ENCODE measurements around the gene RTCB. TPM values are rescaled to one million over a fixed set of nuclear protein-coding genes. Genes with fewer than 3 reads are reported as not detected.
"Not testable (repeated sequence)": the region's sequence is repeated elsewhere in the genome, so short reads cannot be mapped to it uniquely, and the experiment has no call there.

RTCB gene
- total and polyA plus RNA-seq, 4 donors = 48.7 to 71.9 (median 53.6) TPM

DNA sequence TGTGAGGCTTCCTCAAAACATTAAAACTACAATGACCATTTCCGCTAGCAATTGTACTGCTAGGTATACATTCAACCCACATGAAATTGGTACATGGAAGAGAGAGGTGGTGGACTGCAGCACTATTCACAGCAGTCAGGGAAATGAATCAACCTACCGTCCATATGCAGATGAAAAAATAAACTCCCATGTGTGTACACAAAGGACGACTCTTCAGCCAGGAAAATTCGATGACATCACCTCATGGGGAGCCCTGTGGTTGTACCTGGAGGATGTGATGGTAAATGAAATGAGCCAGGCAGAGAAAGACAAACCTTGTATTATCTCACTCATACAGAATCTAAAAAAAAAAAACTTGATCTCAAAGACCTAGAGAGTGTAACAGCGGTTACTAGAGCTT, 31.1 kb downstream of the RTCB start:
- Histone ChIP-seq H3K27me3 (ENCODE audit: control insufficient read depth in 1 of 2, insufficient read depth in 2 of 2, low read length in 1 of 2) (no peaks in the 10 kb centered on the region), H3K9me3 (ENCODE audit: control insufficient read depth, low read length) (no peaks in the 10 kb centered on the region), H3K27ac (ENCODE audit: low read depth in 1 of 2, low read length in 2 of 2) (no peak overlapping the region), H3K4me1 (ENCODE audit: control insufficient read depth in 1 of 2, insufficient read depth in 2 of 2, low read length in 2 of 2) (no peaks in the 10 kb centered on the region), H3K36me3 (ENCODE audit: control insufficient read depth in 1 of 2, insufficient read depth in 2 of 2, low read length in 1 of 2) (peaks cover 0 to 6% of the 10 kb centered on the region in 2 donors), H3K4me3 (ENCODE audit: low read length in 2 of 2) (no peak overlapping the region)
- no peak for ATAC-seq (ENCODE audit: low FRiP score)
- DNase-seq = no peak
- 60 to 63% methylated on average over 5 of the region's 5 CpGs for WGBS, 2 donors
- intact Hi-C loops (cut with DNase I) = no loop called here

DNA sequence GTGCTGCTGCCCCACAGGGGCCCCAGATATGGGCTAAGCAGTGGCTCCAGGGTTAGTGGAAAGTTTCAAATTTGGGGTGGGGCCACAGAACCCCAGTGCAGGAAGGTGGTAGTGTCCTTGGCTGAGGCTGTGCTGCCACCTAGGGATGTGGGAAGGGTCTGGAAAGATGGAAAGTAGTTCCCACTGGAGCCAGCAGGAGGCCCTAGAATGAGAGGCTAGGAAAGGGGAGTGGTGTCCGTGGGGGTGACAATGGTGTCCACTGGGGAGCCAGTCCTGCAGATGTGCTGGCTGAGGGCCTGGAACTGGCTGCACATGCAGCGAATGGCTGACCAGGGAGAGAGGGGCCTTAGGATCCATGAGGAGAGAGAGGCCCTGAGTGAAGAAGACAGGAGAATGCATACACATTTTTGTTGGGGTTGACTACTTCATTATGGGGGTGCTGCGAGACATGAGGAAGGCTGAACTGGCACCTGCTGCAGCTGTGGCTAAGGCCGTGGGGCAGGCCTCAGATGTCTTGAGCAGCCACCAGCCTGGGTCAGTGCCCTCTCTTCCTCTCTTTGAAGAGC, 33.3 kb downstream of the RTCB start:
- 50 to 57% methylated on average over 4 of the region's 4 CpGs for WGBS, 2 donors
- no peaks in the 10 kb centered on the region for H3K4me1 ChIP-seq (ENCODE audit: control insufficient read depth in 1 of 2, insufficient read depth in 2 of 2, low read length in 2 of 2)
- peak; percentile 29 for ATAC-seq (ENCODE audit: low FRiP score)

DNA sequence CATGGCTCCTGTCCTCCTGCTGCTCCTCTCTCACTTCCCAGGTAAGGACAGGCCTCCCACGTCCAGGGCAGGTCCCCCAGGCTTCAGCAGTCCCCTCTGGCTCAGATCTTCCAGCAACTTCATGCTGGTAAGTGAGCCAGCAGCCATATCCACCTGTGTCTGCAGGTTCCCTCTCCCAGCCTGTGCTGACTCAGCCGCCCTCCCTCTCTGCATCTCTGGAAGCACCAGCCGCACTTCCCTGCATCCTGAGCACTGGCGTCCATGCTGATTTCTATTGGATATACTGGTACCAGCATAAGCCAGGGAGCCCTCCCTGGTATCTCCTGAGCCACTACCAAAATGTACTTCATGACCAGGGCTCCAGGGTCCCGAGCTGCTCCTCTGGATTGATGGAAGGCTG, 35.4 kb downstream of the RTCB start:
- intact Hi-C loops (cut with DNase I) = no loop called here
- no peak overlapping the region for H3K27ac ChIP-seq (ENCODE audit: low read depth in 1 of 2, low read length in 2 of 2)
- no peak overlapping the region for H3K4me3 ChIP-seq (ENCODE audit: low read length in 2 of 2)
- no peaks in the 10 kb centered on the region for H3K4me1 ChIP-seq (ENCODE audit: control insufficient read depth in 1 of 2, insufficient read depth in 2 of 2, low read length in 2 of 2)
- no peaks in the 10 kb centered on the region for H3K36me3 ChIP-seq (ENCODE audit: control insufficient read depth in 1 of 2, insufficient read depth in 2 of 2, low read length in 1 of 2)
- 69 to 77% methylated on average over 5 of the region's 5 CpGs for WGBS, 2 donors
- H3K27me3 ChIP-seq (ENCODE audit: control insufficient read depth in 1 of 2, insufficient read depth in 2 of 2, low read length in 1 of 2) = no peaks in the 10 kb centered on the region
- ATAC-seq (ENCODE audit: low FRiP score) (no peak), DNase-seq (no peak)
- no peaks in the 10 kb centered on the region for H3K9me3 ChIP-seq (ENCODE audit: control insufficient read depth, low read length)

More for the DNA sequence above, 33.3 kb downstream of the RTCB start:
- Histone ChIP-seq H3K27me3 (ENCODE audit: control insufficient read depth in 1 of 2, insufficient read depth in 2 of 2, low read length in 1 of 2) (no peaks in the 10 kb centered on the region), H3K27ac (ENCODE audit: low read depth in 1 of 2, low read length in 2 of 2) (no peak overlapping the region), H3K9me3 (ENCODE audit: control insufficient read depth, low read length) (no peaks in the 10 kb centered on the region), H3K4me3 (ENCODE audit: low read length in 2 of 2) (no peak overlapping the region), H3K36me3 (ENCODE audit: control insufficient read depth in 1 of 2, insufficient read depth in 2 of 2, low read length in 1 of 2) (no peaks in the 10 kb centered on the region)
- intact Hi-C loops (cut with DNase I) = no loop called here
- no peak for DNase-seq

DNA sequence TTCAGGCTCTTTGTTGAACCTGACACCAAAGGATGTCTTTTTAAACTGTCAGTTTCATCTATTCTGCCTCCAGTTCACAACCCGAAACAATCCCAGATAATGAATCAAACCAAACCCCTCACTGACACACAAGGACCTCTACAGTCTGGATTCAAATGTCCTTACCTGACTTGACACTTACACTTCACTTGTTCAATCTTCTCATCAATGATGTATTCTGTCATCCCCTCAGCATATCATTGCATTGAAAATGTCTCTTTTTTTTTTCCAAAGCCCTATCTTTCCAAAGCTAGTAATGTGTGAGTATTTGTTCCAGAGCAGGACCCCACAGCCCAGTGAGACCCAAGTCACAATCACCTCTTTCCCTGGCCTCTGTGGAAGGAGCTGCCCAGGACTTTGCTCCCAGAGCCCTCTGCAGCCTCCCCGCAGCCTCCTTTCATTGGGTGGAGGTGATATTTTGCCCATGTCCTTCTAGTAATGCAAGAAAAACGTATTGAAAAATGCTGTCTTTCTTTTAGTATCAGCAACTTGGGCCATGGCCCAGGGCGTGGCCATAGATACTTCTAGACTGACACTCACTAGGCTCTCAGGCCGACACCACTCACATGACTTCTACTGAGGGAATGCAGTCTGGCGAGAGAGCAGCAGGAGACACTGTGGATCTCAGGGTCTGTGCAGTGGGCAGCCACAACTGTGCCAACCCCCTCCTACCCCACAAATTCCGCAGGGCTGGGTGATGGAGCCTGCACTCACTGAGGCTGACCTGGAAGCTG, 36.2 kb downstream of the RTCB start:
- no peak for DNase-seq
- Histone ChIP-seq H3K4me1 (ENCODE audit: control insufficient read depth in 1 of 2, insufficient read depth in 2 of 2, low read length in 2 of 2) (no peaks in the 10 kb centered on the region), H3K27me3 (ENCODE audit: control insufficient read depth in 1 of 2, insufficient read depth in 2 of 2, low read length in 1 of 2) (no peaks in the 10 kb centered on the region), H3K27ac (ENCODE audit: low read depth in 1 of 2, low read length in 2 of 2) (no peak overlapping the region), H3K36me3 (ENCODE audit: control insufficient read depth in 1 of 2, insufficient read depth in 2 of 2, low read length in 1 of 2) (no peaks in the 10 kb centered on the region), H3K9me3 (ENCODE audit: control insufficient read depth, low read length) (no peaks in the 10 kb centered on the region), H3K4me3 (ENCODE audit: low read length in 2 of 2) (no peak overlapping the region)
- ATAC-seq (ENCODE audit: low FRiP score) = no peak
- intact Hi-C loops (cut with DNase I) = no loop called here
- WGBS, 2 donors = 76 to 78% methylated on average over 7 of the region's 7 CpGs

DNA sequence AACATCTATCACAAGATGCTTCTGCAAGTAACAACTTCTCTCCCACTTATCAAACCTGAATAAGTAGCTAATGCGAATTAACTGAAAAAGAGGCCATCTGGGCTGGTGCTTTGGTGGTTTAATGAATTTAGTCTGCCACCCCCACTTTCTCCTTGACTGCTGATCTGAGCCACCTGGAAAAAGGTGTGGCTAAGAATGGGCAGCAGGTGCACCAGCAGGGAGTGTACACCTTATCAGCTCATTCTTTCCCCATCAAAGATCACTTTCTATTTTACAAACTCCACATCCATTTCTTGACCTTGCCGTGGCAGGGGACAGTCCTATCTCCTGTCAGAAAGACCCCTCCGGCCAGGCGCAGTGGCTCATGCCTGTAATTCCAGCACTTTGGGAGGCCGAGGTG, 47.8 kb downstream of the RTCB start:
- Histone ChIP-seq H3K27ac (ENCODE audit: low read depth in 1 of 2, low read length in 2 of 2) (no peak overlapping the region), H3K4me1 (ENCODE audit: control insufficient read depth in 1 of 2, insufficient read depth in 2 of 2, low read length in 2 of 2) (no peaks in the 10 kb centered on the region), H3K4me3 (ENCODE audit: low read length in 2 of 2) (no peak overlapping the region), H3K9me3 (ENCODE audit: control insufficient read depth, low read length) (peaks cover 1% of the 10 kb centered on the region), H3K36me3 (ENCODE audit: control insufficient read depth in 1 of 2, insufficient read depth in 2 of 2, low read length in 1 of 2) (no peaks in the 10 kb centered on the region), H3K27me3 (ENCODE audit: control insufficient read depth in 1 of 2, insufficient read depth in 2 of 2, low read length in 1 of 2) (no peaks in the 10 kb centered on the region)
- ATAC-seq (ENCODE audit: low FRiP score) (no peak), DNase-seq (no peak)
- intact Hi-C loops (cut with DNase I) = no loop called here
- 89 to 94% methylated on average over 5 of the region's 5 CpGs for WGBS, 2 donors

DNA sequence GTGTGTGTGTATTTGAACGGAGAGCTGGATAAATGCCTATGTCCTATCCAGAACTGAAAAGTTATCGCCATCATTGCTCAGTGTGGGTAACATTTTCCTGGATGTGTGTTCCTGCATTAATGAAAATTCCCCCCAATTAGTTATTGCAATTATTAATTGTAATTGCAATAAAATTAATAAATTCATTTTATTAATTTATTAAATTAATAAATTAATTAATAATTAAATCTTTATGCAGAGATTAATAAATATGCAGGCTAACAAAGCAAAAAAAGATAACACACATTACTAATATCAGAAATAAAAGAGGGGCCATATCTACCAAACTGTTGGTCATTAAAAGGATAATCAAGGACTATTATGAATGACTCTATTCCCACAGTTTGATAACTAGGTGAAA, 50.8 kb downstream of the RTCB start:
- H3K36me3 ChIP-seq (ENCODE audit: control insufficient read depth in 1 of 2, insufficient read depth in 2 of 2, low read length in 1 of 2) = no peaks in the 10 kb centered on the region
- no peaks in the 10 kb centered on the region for H3K27me3 ChIP-seq (ENCODE audit: control insufficient read depth in 1 of 2, insufficient read depth in 2 of 2, low read length in 1 of 2)
- ATAC-seq (ENCODE audit: low FRiP score) = no peak
- intact Hi-C loops (cut with DNase I) = no loop called here
- no peak overlapping the region for H3K27ac ChIP-seq (ENCODE audit: low read depth in 1 of 2, low read length in 2 of 2)
- 69 to 91% methylated on average over 2 of the region's 2 CpGs for WGBS, 2 donors
- H3K4me1 ChIP-seq (ENCODE audit: control insufficient read depth in 1 of 2, insufficient read depth in 2 of 2, low read length in 2 of 2) = no peaks in the 10 kb centered on the region
- no peak for DNase-seq
- no peak overlapping the region for H3K4me3 ChIP-seq (ENCODE audit: low read length in 2 of 2)
- no peaks in the 10 kb centered on the region for H3K9me3 ChIP-seq (ENCODE audit: control insufficient read depth, low read length)

DNA sequence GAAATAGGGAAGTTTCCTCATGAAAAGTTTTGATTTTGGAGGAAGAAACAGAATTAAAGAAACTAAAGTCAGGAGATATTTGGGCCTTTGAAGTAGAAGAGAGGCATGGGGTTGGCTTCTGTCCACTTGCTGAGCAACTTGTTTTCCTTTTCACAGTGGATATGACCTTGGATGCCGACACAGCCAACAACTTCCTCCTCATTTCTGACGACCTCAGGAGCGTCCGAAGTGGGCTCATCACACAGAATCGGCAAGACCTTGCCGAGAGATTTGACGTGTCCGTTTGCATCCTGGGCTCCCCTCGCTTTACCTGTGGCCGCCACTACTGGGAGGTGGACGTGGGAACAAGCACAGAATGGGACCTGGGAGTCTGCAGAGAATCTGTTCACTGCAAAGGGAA, 52.0 kb downstream of the RTCB start:
- intact Hi-C loops (cut with DNase I); H3K4me3 ChIP-seq (ENCODE audit: low read length in 2 of 2); DNase-seq; H3K4me1 ChIP-seq (ENCODE audit: control insufficient read depth in 1 of 2, insufficient read depth in 2 of 2, low read length in 2 of 2); H3K27ac ChIP-seq (ENCODE audit: low read depth in 1 of 2, low read length in 2 of 2); H3K27me3 ChIP-seq (ENCODE audit: control insufficient read depth in 1 of 2, insufficient read depth in 2 of 2, low read length in 1 of 2); ATAC-seq (ENCODE audit: low FRiP score); H3K36me3 ChIP-seq (ENCODE audit: control insufficient read depth in 1 of 2, insufficient read depth in 2 of 2, low read length in 1 of 2); H3K9me3 ChIP-seq (ENCODE audit: control insufficient read depth, low read length): not testable (repeated sequence)
- 80 to 83% methylated on average over 11 of the region's 11 CpGs for WGBS, 2 donors

DNA sequence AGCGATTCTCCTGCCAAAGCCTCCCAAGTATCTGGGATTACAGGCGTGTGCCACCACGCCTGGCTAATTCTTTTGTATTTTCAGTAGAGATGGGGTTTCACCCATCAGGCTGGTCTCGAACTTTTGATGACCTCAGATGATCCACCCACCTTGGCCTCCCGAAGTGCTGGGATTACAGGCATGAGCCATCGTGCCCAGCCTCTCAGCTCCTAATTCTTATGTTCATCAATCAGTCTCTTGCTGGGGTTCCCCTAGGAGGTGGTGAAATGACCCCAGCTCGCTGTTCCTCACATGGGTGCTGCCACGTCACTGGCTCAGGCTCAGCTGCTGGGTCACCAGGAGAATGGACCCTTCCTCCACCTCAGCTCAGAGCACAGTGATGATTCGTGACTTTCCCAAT, 54.5 kb downstream of the RTCB start, which contains the start of gene RFPL3:
TSS of gene RFPL3 (plus strand) at position 301 of the 400 bp plus-strand sequence. CDS start 205 bp downstream, outside the sequence.
- intact Hi-C loops (cut with DNase I); H3K9me3 ChIP-seq (ENCODE audit: control insufficient read depth, low read length); ATAC-seq (ENCODE audit: low FRiP score); H3K4me3 ChIP-seq (ENCODE audit: low read length in 2 of 2); H3K36me3 ChIP-seq (ENCODE audit: control insufficient read depth in 1 of 2, insufficient read depth in 2 of 2, low read length in 1 of 2); DNase-seq; H3K27ac ChIP-seq (ENCODE audit: low read depth in 1 of 2, low read length in 2 of 2); H3K4me1 ChIP-seq (ENCODE audit: control insufficient read depth in 1 of 2, insufficient read depth in 2 of 2, low read length in 2 of 2); H3K27me3 ChIP-seq (ENCODE audit: control insufficient read depth in 1 of 2, insufficient read depth in 2 of 2, low read length in 1 of 2): not testable (repeated sequence)
- WGBS, 2 donors = 72 to 77% methylated on average over 9 of the region's 9 CpGs

DNA sequence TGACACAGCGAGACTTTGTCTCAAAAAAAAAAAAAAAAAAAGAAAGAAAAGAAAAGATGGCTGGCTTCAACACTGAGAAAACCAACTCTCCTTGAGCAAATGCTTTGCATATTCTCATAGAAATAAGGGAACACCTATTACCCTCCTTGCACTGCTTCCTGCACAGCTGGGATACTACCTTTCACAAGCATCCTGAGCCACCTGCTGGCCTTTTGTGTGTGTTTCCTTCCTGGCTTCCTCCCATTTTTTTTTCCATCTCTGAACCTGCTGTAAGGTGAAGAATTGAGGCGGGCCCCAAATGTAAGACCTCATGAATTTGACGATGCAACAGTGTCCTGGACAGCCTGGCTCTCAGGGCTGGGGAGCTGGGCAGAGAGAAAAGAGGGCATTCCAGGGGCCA, 56.3 kb downstream of the RTCB start:
- H3K4me3 ChIP-seq (ENCODE audit: low read length in 2 of 2) = no peak overlapping the region
- 72 to 79% methylated on average over 3 of the region's 3 CpGs for WGBS, 2 donors
- no peaks in the 10 kb centered on the region for H3K4me1 ChIP-seq (ENCODE audit: control insufficient read depth in 1 of 2, insufficient read depth in 2 of 2, low read length in 2 of 2)
- intact Hi-C loops (cut with DNase I) = no loop called here
- H3K36me3 ChIP-seq (ENCODE audit: control insufficient read depth in 1 of 2, insufficient read depth in 2 of 2, low read length in 1 of 2) = no peaks in the 10 kb centered on the region
- DNase-seq (no peak), ATAC-seq (ENCODE audit: low FRiP score) (no peak)
- H3K27me3 ChIP-seq (ENCODE audit: control insufficient read depth in 1 of 2, insufficient read depth in 2 of 2, low read length in 1 of 2) = no peaks in the 10 kb centered on the region
- peaks cover 3% of the 10 kb centered on the region for H3K9me3 ChIP-seq (ENCODE audit: control insufficient read depth, low read length)
- H3K27ac ChIP-seq (ENCODE audit: low read depth in 1 of 2, low read length in 2 of 2) = no peak overlapping the region

Measured in aorta (tissue), 5 donors.